ENCODE results near the gene TMEM187. TPM values are rescaled to one million over a fixed set of nuclear protein-coding genes. Genes with fewer than 3 reads are reported as not detected.
A peak's percentile ranks its signal among the peaks of the same experiment; 100 is the strongest.

The TMEM187 gene
- total and polyA plus RNA-seq, 10 of the 15 experiments (the other 5 are each of a cell fraction or from before 2014, with no cell fraction given), result 0.45 to 8.5 (median 4.1) TPM

DNA sequence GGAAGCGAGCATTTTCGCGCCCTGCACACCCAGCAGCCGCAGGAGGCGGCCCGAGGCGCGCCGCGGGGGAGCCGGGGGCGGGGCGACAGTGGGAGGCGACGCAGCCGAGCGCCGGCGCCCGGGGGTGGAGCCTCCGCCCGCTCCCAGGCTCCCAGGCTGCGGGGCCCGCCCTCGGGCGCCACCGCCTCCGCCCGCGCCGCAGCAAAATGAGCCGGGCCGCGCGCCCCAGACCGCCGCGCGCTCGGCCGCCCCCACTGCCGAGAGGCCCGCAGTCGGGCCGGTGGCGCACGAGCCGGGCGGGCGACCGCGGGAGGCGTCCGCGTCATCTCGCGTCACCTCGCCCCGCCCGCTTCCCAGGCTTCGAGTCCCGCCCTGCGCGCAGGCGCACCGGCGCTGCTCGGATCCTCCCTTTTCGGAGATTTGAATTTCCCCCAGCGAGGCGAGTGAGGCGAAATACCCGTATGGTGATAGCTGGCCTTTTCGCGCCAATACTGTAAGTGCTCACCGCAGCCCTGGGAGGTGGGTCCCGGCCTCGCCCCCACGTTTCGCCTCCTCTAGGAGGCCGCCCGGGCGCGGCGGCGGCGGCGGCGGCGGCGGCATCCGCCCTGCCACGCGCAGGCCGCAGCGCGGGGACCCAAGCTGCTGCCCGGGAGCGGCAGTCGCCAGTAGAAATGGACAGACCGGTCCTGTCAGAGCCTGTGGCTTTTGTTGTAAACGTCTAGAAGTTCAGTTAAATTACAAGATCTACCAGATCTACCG lies at the start of gene TMEM187 (continued):
- TF ChIP-seq IKZF1 (conservative IDR thresholded peaks at IDR 0.05) (peak; percentile 78), SIN3A (IDR thresholded peaks at IDR 0.05; ENCODE audit: low read depth, low read length) (no peak; the same call in 1 of the 2 replicates), NFIC (IDR thresholded peaks at IDR 0.05; ENCODE audit: low read depth, low read length) (no peak), CREB1 (IDR thresholded peaks at IDR 0.05; ENCODE audit: low read depth) (peak; percentile 79), POLR2A (IDR thresholded peaks at IDR 0.05; ENCODE audit: low read depth, low read length) (peak; percentile 56), SP1 (IDR thresholded peaks at IDR 0.05; ENCODE audit: low read depth, low read length) (peak; percentile 62), POU2F2 (IDR thresholded peaks at IDR 0.05; ENCODE audit: borderline replicate concordance, low read depth, low read length) (peak; percentile 51), SPI1 (IDR thresholded peaks at IDR 0.05; ENCODE audit: borderline replicate concordance, insufficient read depth, low read depth, low read length) (no peak), KLF5 (IDR thresholded peaks at IDR 0.05; ENCODE audit: partially characterized antibody) (peak; percentile 75)
- TF ChIP-seq, protein P1, sequence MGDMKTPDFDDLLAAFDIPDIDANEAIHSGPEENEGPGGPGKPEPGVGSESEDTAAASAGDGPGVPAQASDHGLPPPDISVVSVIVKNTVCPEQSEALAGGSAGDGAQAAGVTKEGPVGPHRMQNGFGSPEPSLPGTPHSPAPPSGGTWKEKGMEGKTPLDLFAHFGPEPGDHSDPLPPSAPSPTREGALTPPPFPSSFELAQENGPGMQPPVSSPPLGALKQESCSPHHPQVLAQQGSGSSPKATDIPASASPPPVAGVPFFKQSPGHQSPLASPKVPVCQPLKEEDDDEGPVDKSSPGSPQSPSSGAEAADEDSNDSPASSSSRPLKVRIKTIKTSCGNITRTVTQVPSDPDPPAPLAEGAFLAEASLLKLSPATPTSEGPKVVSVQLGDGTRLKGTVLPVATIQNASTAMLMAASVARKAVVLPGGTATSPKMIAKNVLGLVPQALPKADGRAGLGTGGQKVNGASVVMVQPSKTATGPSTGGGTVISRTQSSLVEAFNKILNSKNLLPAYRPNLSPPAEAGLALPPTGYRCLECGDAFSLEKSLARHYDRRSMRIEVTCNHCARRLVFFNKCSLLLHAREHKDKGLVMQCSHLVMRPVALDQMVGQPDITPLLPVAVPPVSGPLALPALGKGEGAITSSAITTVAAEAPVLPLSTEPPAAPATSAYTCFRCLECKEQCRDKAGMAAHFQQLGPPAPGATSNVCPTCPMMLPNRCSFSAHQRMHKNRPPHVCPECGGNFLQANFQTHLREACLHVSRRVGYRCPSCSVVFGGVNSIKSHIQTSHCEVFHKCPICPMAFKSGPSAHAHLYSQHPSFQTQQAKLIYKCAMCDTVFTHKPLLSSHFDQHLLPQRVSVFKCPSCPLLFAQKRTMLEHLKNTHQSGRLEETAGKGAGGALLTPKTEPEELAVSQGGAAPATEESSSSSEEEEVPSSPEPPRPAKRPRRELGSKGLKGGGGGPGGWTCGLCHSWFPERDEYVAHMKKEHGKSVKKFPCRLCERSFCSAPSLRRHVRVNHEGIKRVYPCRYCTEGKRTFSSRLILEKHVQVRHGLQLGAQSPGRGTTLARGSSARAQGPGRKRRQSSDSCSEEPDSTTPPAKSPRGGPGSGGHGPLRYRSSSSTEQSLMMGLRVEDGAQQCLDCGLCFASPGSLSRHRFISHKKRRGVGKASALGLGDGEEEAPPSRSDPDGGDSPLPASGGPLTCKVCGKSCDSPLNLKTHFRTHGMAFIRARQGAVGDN (IDR thresholded peaks at IDR 0.05), result peak; percentile 67
- TF ChIP-seq, protein P2, sequence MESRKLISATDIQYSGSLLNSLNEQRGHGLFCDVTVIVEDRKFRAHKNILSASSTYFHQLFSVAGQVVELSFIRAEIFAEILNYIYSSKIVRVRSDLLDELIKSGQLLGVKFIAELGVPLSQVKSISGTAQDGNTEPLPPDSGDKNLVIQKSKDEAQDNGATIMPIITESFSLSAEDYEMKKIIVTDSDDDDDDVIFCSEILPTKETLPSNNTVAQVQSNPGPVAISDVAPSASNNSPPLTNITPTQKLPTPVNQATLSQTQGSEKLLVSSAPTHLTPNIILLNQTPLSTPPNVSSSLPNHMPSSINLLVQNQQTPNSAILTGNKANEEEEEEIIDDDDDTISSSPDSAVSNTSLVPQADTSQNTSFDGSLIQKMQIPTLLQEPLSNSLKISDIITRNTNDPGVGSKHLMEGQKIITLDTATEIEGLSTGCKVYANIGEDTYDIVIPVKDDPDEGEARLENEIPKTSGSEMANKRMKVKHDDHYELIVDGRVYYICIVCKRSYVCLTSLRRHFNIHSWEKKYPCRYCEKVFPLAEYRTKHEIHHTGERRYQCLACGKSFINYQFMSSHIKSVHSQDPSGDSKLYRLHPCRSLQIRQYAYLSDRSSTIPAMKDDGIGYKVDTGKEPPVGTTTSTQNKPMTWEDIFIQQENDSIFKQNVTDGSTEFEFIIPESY (IDR thresholded peaks at IDR 0.05), result no peak
- TF ChIP-seq, protein P3, sequence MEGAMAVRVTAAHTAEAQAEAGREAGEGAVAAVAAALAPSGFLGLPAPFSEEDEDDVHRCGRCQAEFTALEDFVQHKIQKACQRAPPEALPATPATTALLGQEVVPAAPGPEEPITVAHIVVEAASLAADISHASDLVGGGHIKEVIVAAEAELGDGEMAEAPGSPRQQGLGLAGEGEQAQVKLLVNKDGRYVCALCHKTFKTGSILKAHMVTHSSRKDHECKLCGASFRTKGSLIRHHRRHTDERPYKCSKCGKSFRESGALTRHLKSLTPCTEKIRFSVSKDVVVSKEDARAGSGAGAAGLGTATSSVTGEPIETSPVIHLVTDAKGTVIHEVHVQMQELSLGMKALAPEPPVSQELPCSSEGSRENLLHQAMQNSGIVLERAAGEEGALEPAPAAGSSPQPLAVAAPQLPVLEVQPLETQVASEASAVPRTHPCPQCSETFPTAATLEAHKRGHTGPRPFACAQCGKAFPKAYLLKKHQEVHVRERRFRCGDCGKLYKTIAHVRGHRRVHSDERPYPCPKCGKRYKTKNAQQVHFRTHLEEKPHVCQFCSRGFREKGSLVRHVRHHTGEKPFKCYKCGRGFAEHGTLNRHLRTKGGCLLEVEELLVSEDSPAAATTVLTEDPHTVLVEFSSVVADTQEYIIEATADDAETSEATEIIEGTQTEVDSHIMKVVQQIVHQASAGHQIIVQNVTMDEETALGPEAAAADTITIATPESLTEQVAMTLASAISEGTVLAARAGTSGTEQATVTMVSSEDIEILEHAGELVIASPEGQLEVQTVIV (IDR thresholded peaks at IDR 0.05; ENCODE audit: borderline replicate concordance, partially characterized antibody), result no peak

All from GM12878 (cell line).